Spleen (tissue), 11 donors: ENCODE data around the gene CHTOP. TPM values are rescaled to one million over a fixed set of nuclear protein-coding genes. Genes with fewer than 3 reads are reported as not detected.

ENCODE experiments used
- DNase-seq: peaks from one replicate; pipeline ENCODE4 v3.0.0-alpha.2; 2020
- H3K27ac ChIP-seq, 8 donors: fragments of 200-600 bp; sonication (generic) in 7 of 8; 1 replicate in 4 of 8; 2 replicates in 4 of 8; pipeline versions ENCODE4 v1.5.0 to v1.8.0; 2016 to 2021; ENCODE audit warnings: inconsistent platforms in 4 of 8, mild to moderate bottlenecking in 4 of 8, moderate library complexity in 1 of 8
- H3K27me3 ChIP-seq, 7 donors: fragments of 200-600 bp; sonication (generic) in 6 of 7; replicated peaks in 1 of 7; 1 replicate in 4 of 7; 2 replicates in 3 of 7; pipeline versions ENCODE4 v1.5.0 to v1.8.0; 2016 to 2021; ENCODE audit warnings: inconsistent platforms in 3 of 7, mild to moderate bottlenecking in 1 of 7
- H3K36me3 ChIP-seq, 6 donors: fragments of 200-600 bp; sonication (generic) in 5 of 6; 1 replicate in 4 of 6; 2 replicates in 2 of 6; pipeline versions ENCODE4 v1.5.0 to v1.8.0; 2016 to 2021; ENCODE audit warnings: inconsistent platforms in 2 of 6
- H3K4me1 ChIP-seq, 6 donors: fragments of 200-600 bp; sonication (generic) in 5 of 6; 1 replicate in 3 of 6; 2 replicates in 3 of 6; pipeline versions ENCODE4 v1.5.0 to v1.8.0; 2016 to 2021; ENCODE audit warnings: inconsistent platforms in 3 of 6
- H3K4me3 ChIP-seq, 8 donors: fragments of 200-600 bp; sonication (generic) in 7 of 8; 1 replicate in 4 of 8; 2 replicates in 4 of 8; pipeline versions ENCODE4 v1.5.0 to v1.8.0; 2016 to 2021; ENCODE audit warnings: inconsistent platforms in 4 of 8, mild to moderate bottlenecking in 4 of 8, moderate library complexity in 2 of 8
- H3K9me3 ChIP-seq, 8 donors: fragments of 200-600 bp; sonication (generic) in 7 of 8; 1 replicate in 4 of 8; 2 replicates in 4 of 8; pipeline versions ENCODE4 v1.5.0 to v1.8.0; 2016 to 2021; ENCODE audit warnings: inconsistent platforms in 4 of 8
- CTCF ChIP-seq, 11 experiments: fragments of 200-600 bp in 7 of 11; fragments of 450-650 bp in 4 of 11; sonication (generic) in 4 of 11; IDR thresholded peaks in 8 of 11; conservative IDR thresholded peaks in 3 of 11; 1 replicate in 7 of 11; 2 replicates in 4 of 11; pipeline versions ENCODE4 v1.4.0 to v1.8.0; 2016 to 2021; ENCODE audit warnings: antibody characterized with exemption in 11 of 11, inconsistent platforms in 4 of 11, mild to moderate bottlenecking in 1 of 11
- POLR2A ChIP-seq, 3 donors: fragments of 450-650 bp; IDR thresholded peaks; one replicate each; pipeline ENCODE4 v1.5.1; 2017; ENCODE audit warnings: antibody characterized with exemption in 3 of 3, mild to moderate bottlenecking in 1 of 3
- POLR2AphosphoS5 ChIP-seq, 3 donors: sonication (generic); formaldehyde crosslinking; IDR thresholded peaks; one replicate each; pipeline ENCODE4 v1.5.1; 2017; ENCODE audit warnings: antibody characterized with exemption in 3 of 3
- WGBS, 5 donors: extraction: QIAGEN DNeasy Blood & Tissue Kit in 3 of 5; methylation state at CpG; one replicate each; pipeline versions ENCODE4 v1.1.5 to v1.1.7; 2013 to 2018; 5-methylcytosine and 5-hydroxymethylcytosine counted together
- intact Hi-C: fragments of 100-400 bp; cut with DNase I; formaldehyde crosslinking; loops from one replicate; pipeline ENCODE4 v1.15.0; 2023; ENCODE audit warnings: low total_unique reads
- polyA plus RNA-seq, 3 donors: library from polyadenylated mRNA; stranded (reverse); fragments of 200-250 nt; gene quantifications; one replicate each; pipeline ENCODE4 v1.2.1, GENCODE V29; 2013
- total RNA-seq, 7 donors: library from RNA; depleted of rRNA in 3 of 7; stranded (reverse); fragments of >200 nt in 3 of 7; fragmentation: NEBNext Ultra II Directional in 4 of 7; extraction: Animal tissue kit (Norgen Biotek cat#: 25700) in 4 of 7; gene quantifications; one replicate each; pipeline versions ENCODE4 v1.1.0 to v1.2.1, GENCODE V29; 2016 to 2021
- donor health status: healthy with polysubstance abuse.
- donor health status: DM: no; HTN: no; CAD: no; lungs with moderate emphysema.
- donor health status: DM: no; HTN: no; CAD: no.
- donor health status: Bipolar disorder and iron deficiency.
- donor health status: healthy.
- donor health status: DM: no; HTN: no; CAD: no.
- donor health status: DM: yes; HTN: yes; CAD: no.

CHTOP gene
- total and polyA plus RNA-seq, 10 donors: 58.1 to 108 (median 84.4) TPM

- Histone ChIP-seq H3K4me1 (peaks cover 14 to 81% (median 46%) of the 10 kb centered on the region in 6 donors), H3K36me3 (no peaks in the 10 kb centered on the region), H3K4me3 (peak within 1 kb of the TSS in 6 of 8 donors; percentile 23 to 62 (median 32)), H3K27me3 (no peaks in the 10 kb centered on the region), H3K27ac (peak within 1 kb of the TSS; percentile 48 to 95 (median 72)), H3K9me3 (no peaks in the 10 kb centered on the region)
- DNase-seq: no peak
- WGBS, 5 donors: 58 to 86% (median 77%) methylated on average over 8 to 9 of the region's 9 CpGs
- intact Hi-C loops: no loop called here
- peak; percentile 49 to 80 (median 79) for TF ChIP-seq POLR2AphosphoS5 (IDR thresholded peaks at IDR 0.05)
- TF ChIP-seq POLR2A (IDR thresholded peaks at IDR 0.05): no peak
- TF ChIP-seq CTCF (IDR thresholded peaks at IDR 0.05 in 8 of 11, conservative IDR thresholded peaks at IDR 0.05 in 3 of 11): no peak
These were observed 21.0 kb upstream of the CHTOP start, which contains the start of gene S100A16 for GRCh38 chr1:153612755-153613331. TSS of gene S100A16 (minus strand) at chr1:153613137. CDS start at chr1:153608151, 4,986 bp downstream.

- Histone ChIP-seq H3K27me3 (no peaks in the 10 kb centered on the region), H3K36me3 (no peaks in the 10 kb centered on the region), H3K9me3 (no peaks in the 10 kb centered on the region), H3K4me3 (peak overlapping the region in 1 of 8 donors; percentile 43), H3K4me1 (peaks cover 18 to 81% (median 48%) of the 10 kb centered on the region in 6 donors), H3K27ac (peak overlapping the region in 7 of 8 donors; percentile 61 to 95 (median 76))
- no peak for DNase-seq
- WGBS, 5 donors: 82 to 92% (median 84%) methylated on average over 4 to 5 of the region's 5 CpGs
- intact Hi-C loops: no loop called here
- no peak for TF ChIP-seq POLR2AphosphoS5 (IDR thresholded peaks at IDR 0.05)
These were observed 20.5 kb upstream of the CHTOP start for GRCh38 chr1:153613406-153613805.

- DNase-seq: no peak
- 76 to 86% (median 81%) methylated on average over 2 of the region's 2 CpGs for WGBS, 5 donors
These were observed 19.5 kb upstream of the CHTOP start for GRCh38 chr1:153614189-153614900.

GRCh38 chr1:153614906-153615305, 19.0 kb upstream of the CHTOP start:
- H3K4me1 ChIP-seq: peaks cover 14 to 71% (median 43%) of the 10 kb centered on the region in 6 donors
- intact Hi-C loops: loop anchor here (5.0 kb wide), 1 partner anchor 43 kb away; no protein-coding TSS in a partner anchor

More at GRCh38 chr1:153614189-153614900, 19.5 kb upstream of the CHTOP start:
- Histone ChIP-seq H3K4me1 (peaks cover 18 to 77% (median 46%) of the 10 kb centered on the region in 6 donors), H3K27ac (peak overlapping the region in 3 of 8 donors; percentile 2 to 90 (median 88)), H3K27me3 (no peaks in the 10 kb centered on the region), H3K9me3 (no peaks in the 10 kb centered on the region), H3K4me3 (no peak overlapping the region), H3K36me3 (peaks cover 0 to 5% (median 0%) of the 10 kb centered on the region in 6 donors)
- TF ChIP-seq POLR2A (IDR thresholded peaks at IDR 0.05) (no peak), CTCF (IDR thresholded peaks at IDR 0.05 in 8 of 11, conservative IDR thresholded peaks at IDR 0.05 in 3 of 11) (no peak), POLR2AphosphoS5 (IDR thresholded peaks at IDR 0.05) (no peak)
- intact Hi-C loops: no loop called here

More at GRCh38 chr1:153614906-153615305, 19.0 kb upstream of the CHTOP start:
- no peaks in the 10 kb centered on the region for H3K27me3 ChIP-seq
- TF ChIP-seq POLR2AphosphoS5 (IDR thresholded peaks at IDR 0.05) (no peak), POLR2A (IDR thresholded peaks at IDR 0.05) (no peak), CTCF (IDR thresholded peaks at IDR 0.05 in 8 of 11, conservative IDR thresholded peaks at IDR 0.05 in 3 of 11) (no peak)
- H3K27ac ChIP-seq: peak overlapping the region in 3 of 8 donors; percentile 2 to 90 (median 88)
- no peak overlapping the region for H3K4me3 ChIP-seq
- no peak for DNase-seq
- WGBS, 5 donors: 88 to 100% (median 93%) methylated on average over 5 to 7 of the region's 7 CpGs
- no peaks in the 10 kb centered on the region for H3K9me3 ChIP-seq
- H3K36me3 ChIP-seq: peaks cover 0 to 10% (median 0%) of the 10 kb centered on the region in 6 donors
